Stimulated activated naive CD8-positive, alpha-beta T cell treated with anti-CD3 and anti-CD28 coated beads, Interleukin-15, Interleukin-2, amounts not matched to agents 100 ng/mL and 50 ng/mL, for 24 hours (primary cell): ENCODE results near the gene B2M.
A peak's percentile ranks its signal among the peaks of the same experiment; 100 is the strongest.

Experiments
- H3K27ac Mint-ChIP-seq: one replicate; pipeline ENCODE4 v1.8.0; 2021; ENCODE audit warnings: mild to moderate bottlenecking, mixed read lengths
- H3K27me3 Mint-ChIP-seq: one replicate; pipeline ENCODE4 v1.8.0; 2021; ENCODE audit warnings: mixed read lengths
- H3K36me3 Mint-ChIP-seq: one replicate; pipeline ENCODE4 v1.8.0; 2021; ENCODE audit warnings: low read depth, mixed read lengths
- H3K4me1 Mint-ChIP-seq: one replicate; pipeline ENCODE4 v1.8.0; 2021; ENCODE audit warnings: low read depth, mixed read lengths
- H3K4me3 Mint-ChIP-seq: one replicate; pipeline ENCODE4 v1.8.0; 2021; ENCODE audit warnings: mild to moderate bottlenecking, mixed read lengths
- H3K9me3 Mint-ChIP-seq: one replicate; pipeline ENCODE4 v1.8.0; 2021; ENCODE audit warnings: mixed read lengths

B2M gene

DNA sequence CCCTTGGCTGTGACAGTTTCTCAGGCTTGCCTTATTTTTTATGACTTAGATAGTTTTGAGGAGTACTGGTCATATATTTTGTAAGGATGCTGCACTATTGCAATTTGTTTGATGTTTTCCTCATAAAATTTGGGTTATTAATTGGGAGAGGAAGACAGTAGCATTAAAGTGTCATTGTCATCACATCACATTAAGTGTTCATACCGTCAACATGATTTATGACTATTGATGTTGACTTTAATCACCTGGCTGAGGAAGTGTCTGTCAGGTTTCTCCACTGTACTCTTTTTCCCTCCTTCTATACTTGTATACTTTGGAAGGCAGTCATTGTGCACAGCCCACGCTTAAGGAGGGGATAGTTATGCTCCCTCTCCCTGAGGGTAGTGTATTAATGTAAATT, 51.9 kb downstream of the B2M start:
- Mint-ChIP-seq H3K4me3 (no peak overlapping the region), H3K27me3 (no peaks in the 10 kb centered on the region), H3K27ac (no peak overlapping the region), H3K4me1 (no peaks in the 10 kb centered on the region), H3K9me3 (no peaks in the 10 kb centered on the region), H3K36me3 (peaks cover 16% of the 10 kb centered on the region)

- peaks cover 20% of the 10 kb centered on the region for H3K36me3 Mint-ChIP-seq
- no peak overlapping the region for H3K4me3 Mint-ChIP-seq
- H3K9me3 Mint-ChIP-seq = no peaks in the 10 kb centered on the region
- no peak overlapping the region for H3K27ac Mint-ChIP-seq
- no peaks in the 10 kb centered on the region for H3K27me3 Mint-ChIP-seq
- H3K4me1 Mint-ChIP-seq = no peaks in the 10 kb centered on the region
These were observed 52.5 kb downstream of the B2M start for GRCh38 chr15:44763848-44764247.

DNA sequence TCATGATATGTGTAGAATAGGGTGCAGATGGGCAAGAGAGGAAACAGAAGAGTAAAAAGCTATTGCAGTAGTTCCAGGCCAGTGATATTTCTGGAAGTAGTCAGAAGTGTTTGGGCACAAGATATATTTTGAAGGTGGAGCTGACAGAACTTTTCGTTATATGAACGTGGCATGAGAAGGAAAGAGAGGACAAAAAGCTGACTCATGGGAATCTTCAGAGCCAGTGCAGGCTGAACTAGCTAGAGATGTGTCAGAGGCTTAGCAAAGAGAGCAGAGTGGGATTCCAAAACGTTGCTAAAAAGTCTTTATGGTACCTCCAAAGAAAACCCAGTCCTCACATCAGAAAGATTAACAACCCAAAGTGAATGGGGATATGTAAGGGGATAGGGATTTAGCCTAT, 53.7 kb downstream of the B2M start:
- Mint-ChIP-seq H3K27ac (peak overlapping the region; percentile 0), H3K27me3 (no peaks in the 10 kb centered on the region), H3K9me3 (peaks cover 3% of the 10 kb centered on the region), H3K4me1 (no peaks in the 10 kb centered on the region), H3K4me3 (no peak overlapping the region), H3K36me3 (peaks cover 24% of the 10 kb centered on the region)
